ENCODE results near the gene PPIA.

GRCh38 chr7:44849885-44850544 lies 53.5 kb downstream of the PPIA start:
- no peak for TF ChIP-seq YY1 (IDR thresholded peaks at IDR 0.05; ENCODE audit: insufficient read depth, insufficient read length)
- TF ChIP-seq ZNF274 (IDR thresholded peaks at IDR 0.05; ENCODE audit: low read depth, low read length), result no peak
- no peak for TF ChIP-seq SUZ12 (IDR thresholded peaks at IDR 0.05; ENCODE audit: extremely low read depth, insufficient read depth, insufficient read length)

Data from NT2/D1 (cell line).